GM21390 (cell line): ENCODE data around the gene ACAP3.

ENCODE experiments used
- ATAC-seq: cut with Tn5 transposase; IDR thresholded peaks from one replicate; pipeline ENCODE4 v1.9.1; 2021; ENCODE audit not compliant: unreplicated experiment

The ACAP3 gene

DNA sequence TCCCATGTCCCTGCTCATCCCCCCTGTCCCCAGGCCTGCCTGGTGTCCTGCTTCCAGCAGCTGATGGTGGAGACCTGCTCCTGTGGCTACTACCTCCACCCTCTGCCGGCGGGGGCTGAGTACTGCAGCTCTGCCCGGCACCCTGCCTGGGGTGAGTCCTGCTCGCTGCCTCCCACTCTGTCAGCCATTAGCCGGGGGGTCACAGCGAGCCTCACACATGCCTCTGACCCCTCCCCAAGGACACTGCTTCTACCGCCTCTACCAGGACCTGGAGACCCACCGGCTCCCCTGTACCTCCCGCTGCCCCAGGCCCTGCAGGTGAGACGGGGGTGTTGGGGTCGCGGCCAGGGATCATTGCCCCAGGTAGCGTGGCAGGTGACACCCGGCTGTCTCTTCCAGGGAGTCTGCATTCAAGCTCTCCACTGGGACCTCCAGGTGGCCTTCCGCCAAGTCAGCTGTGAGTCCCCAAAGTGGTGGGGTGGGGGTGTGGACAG is 17.4 kb downstream of the ACAP3 start:
- ATAC-seq: no peak

DNA sequence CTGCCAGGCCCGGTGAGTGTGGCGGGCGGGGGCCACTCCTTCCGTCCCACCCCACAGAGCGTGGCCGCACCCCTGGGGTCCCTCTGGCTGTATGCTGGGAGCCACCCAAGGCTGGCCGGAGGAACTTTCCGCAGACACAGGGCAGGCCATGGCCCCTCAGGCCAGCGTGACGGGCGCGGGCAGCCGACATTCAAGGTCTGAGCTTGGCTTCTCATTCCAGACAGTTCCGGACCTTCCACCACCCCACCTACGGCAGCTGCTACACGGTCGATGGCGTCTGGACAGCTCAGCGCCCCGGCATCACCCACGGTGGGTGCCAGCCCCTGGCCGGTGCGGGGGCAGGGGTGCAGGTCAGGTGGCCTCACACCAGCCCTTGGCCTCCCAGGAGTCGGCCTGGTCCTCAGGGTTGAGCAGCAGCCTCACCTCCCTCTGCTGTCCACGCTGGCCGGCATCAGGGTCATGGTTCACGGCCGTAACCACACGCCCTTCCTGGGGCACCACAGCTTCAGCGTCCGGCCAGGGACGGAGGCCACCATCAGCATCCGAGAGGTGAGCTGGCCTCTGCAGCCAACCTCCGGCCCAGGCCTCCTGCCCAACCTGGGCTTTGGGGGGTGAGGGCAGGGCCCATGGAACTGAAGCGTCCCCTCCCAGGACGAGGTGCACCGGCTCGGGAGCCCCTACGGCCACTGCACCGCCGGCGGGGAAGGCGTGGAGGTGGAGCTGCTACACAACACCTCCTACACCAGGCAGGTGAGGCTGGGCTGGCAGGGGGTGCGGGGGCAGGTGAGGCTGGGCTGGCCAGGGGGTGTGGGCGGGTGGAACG is 20.2 kb downstream of the ACAP3 start:
- ATAC-seq: no peak

DNA sequence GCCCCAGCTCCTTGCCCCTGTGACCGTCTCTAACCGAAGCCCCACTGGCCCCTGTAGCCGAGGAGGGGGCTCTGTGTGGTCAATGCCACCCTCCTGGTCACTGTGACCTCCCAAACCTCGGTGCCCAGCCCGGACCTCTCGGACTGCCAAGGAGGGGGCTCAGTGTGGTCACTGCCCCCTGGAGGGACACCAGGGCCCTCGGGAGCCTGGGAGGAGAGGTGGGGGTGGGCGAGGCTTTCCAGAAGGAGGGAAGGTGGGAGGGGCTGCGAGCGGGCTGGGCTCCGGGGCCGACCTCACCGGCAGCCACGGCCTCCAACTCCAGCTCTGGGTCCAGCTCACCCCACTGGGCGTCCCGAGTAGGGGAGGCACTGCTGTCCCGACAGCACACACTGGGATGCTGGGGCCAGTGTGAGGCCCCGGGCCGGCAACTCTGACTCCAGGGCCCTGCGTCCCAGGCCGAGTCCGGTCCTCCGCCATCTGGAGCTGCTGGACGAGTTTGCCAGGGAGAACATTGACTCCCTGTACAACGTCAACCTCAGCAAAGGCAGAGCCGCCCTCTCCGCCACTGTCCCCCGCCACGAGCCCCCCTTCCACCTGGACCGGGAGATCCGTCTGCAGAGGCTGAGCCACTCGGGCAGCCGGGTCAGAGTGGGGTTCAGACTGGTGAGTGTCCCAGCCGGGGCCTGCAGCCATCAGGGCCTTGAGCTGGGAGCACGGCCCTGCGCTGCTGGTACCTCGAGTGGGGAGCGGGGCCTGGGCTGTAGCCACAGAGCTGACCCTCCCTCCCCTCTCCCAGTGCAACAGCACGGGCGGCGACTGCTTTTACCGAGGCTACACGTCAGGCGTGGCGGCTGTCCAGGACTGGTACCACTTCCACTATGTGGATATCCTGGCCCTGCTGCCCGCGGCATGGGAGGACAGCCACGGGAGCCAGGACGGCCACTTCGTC is 21.1 kb downstream of the ACAP3 start:
- ATAC-seq: no peak

DNA sequence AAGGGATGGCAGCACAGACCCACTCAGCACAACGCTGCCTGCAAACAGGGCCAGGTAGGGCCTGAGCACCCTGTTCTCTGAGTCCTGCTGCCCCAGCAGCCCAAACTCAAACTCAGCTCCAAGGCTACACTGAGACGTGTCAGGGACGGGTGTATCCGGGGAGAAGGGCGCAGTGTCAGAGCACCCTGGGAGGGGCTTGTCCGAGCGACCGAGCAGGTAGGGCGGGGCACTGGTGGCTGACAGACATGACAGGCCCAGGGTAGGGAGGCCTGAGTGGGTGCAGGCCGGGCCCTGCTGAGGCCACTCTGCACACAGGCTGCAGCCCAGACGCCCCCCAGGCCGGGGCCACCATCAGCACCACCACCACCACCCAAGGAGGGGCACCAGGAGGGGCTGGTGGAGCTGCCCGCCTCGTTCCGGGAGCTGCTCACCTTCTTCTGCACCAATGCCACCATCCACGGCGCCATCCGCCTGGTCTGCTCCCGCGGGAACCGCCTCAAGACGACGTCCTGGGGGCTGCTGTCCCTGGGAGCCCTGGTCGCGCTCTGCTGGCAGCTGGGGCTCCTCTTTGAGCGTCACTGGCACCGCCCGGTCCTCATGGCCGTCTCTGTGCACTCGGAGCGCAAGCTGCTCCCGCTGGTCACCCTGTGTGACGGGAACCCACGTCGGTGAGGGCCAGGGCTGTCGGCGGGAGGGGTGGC is 22.0 kb downstream of the ACAP3 start:
- ATAC-seq: no peak

DNA sequence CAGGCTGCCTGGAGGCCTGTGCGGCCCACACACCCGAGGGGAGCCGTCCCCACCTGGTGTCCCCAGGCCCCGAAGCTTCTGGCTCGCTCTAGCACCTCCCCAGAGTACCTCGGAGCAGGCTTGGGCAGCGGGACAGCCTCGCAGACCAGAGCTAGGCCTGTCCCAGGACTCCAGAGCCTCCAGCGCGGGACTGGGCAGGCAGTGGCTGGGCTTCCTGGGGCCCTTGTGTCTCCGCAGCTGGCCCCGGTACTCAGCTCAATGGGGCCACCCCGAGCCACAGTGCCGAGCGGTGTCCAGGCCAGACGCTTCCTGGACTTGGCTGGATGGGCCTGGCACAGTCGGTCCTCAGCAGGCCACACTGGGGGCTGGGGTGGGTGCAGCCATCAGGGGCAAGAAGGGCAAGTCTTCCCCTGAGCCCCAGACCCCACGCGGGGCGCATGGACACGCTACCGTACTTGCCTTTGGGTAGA is 22.6 kb downstream of the ACAP3 start:
- no peak for ATAC-seq

DNA sequence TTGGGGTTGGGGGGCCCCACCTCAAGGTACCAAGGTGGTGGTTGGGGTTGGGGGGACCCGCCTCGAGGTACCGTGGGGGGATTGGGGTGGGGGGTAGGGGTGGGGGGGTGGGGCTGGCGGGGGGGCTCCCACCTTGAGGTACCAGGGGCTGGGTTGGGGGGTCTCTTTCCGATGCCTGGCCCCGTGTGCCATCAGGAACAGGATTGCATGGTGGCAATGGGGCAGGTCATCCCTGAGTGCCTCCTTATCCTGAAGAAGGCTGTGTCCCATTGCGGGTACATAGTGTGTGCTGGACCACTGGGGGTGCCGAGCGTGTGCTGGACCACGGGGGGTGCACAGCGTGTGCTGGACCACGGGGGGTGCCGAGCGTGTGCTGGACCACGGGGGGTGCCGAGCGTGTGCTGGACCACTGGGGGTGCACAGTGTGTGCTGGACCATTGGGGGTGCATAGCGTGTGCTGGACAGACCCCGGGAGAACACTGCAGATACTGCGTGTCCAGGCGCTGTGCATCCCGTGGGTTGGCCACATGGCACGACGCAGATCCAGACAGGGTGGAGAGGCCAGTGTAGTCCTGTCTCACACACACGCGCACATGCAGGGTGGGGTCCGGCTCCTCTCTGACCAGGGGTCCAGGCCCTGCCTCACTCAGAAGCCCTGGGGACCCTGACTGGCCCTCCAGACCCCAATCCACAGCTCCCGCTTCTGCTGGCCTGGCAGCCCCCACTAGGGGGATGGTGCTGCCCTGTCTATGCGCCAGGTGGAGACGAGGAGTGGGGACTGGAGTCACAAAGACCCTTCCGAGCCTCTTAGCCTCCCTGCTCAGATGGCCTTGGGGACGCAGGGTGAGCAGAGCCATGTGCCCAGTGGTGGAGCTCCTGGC is 23.3 kb downstream of the ACAP3 start:
- ATAC-seq: no peak

DNA sequence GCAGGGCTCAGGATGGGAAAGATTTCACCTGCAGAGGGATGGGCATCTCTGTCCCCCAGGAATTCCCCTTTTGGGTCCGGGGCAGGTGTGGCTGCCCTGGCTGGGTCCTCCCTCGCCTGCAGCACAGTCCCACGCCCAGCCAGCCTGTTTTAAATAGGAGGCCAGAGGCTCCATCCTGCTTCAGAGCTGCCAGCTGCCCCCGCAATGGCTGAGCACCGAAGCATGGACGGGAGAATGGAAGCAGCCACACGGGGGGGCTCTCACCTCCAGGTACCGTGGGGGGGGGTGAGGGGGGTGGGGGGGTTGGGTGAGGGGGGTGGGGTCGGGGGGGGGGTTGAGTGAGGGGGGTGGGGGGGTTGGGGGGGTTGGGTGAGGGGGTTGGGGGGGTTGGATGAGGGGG is 23.9 kb downstream of the ACAP3 start:
- no peak for ATAC-seq

DNA sequence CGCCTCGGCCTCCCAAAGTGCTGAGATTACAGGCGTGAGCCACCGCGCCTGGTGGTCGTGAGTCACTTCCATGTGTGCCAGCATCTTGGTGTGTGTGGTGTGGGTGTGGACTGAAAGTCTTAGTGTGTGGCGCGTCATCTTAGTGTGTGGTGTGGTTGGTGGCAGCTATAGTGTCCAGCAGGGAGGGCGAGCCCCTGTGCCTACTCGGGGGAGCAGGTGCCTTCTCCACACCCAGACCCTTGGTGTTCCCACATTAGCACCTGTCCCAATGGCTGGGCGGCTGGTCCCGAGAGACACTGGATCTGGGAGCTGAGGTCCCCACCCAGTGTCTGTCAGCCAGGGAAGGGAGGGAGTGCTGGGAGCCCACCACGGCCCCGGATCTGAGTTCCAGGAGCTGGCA is 24.7 kb downstream of the ACAP3 start:
- ATAC-seq: no peak

DNA sequence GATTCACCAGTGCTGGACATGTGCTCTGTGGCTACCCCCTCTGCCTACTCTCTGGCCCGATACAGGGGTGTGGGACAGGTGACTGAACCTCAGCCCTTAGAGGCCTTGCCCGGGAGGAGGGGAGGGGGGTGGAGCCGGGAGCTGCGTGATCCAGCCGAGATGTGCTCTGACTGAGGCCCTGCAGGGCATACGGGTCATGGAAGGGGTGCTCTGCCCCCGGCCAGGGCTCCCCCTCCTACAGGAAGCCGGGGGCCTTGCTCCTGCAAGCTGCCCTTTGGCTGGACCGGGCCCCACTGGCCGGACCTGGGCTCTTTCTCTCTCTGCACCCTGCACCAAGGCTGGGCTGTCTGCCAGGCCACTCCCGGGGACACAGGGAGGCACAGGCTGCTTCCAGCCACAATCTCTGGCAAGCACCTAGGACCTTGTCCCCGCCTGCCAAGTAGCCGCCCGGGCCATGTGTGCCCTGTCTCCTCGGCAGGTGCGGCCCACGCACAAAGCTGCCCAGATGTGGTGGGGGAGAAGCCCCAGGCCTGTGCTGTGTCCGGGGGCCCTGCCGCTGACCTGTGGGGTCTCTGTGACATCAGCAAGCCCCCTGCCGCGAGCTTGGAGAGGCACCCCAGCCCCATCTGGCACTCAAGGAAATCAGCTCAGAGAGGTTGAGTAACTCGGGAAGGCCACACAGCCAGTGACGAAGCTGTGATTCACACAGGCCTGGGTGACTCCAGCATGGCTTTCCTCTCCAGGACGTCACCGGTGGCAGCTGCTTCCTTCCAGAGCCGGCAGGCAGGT is 26.0 kb downstream of the ACAP3 start:
- ATAC-seq: no peak

DNA sequence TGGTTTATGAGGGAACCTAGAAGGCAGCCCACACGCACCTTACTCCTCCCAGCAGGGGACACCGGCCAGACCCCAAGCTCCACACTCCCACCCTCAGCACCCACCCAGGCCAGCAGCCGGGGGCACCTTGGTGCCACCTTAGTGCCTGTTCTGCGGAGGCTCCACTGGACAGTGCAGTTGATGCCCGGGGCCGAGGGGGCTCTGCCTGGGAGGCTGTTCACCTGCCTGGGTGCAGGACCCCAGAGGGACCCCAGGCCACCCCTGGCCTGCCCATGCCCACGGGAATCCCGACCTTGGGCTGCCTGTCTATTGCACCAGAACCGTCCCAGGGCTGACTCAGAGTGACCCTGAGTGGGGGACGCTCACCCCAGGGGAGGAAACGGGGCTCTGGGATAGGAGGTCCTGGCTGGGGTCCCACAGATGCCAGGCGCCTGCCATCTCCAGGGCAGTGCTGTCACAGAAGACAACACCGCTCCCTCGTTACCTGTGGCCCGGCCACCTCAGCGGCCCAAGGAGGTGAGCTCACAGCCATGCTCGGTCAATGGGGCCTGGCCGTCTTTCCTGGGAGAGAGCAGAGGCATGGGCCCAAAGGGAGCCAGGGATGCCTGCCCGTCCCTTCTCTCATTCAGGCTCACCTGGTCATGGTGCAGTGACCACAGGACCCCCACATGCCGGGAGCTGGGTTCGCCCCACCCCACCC is 26.8 kb downstream of the ACAP3 start:
- no peak for ATAC-seq

DNA sequence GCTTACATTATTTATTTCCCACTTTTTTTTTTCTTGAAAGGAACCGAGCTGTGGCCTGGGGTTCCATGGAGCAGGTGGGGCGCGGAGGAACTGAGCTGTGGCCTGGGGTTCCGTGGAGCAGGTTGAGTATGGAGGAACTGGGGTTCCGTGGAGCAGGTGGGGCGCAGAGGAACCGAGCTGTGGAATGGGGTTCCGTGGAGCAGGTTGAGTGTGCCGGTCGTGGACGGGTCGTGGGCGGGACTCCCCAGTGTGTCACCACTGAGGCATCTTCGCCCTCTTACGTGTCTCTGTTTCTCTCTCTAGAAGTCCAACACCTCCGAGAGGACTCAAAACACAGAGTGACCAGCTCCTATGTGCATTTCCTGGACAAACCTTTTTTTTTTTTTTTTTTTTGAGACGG is 28.7 kb downstream of the ACAP3 start:
- ATAC-seq: no peak

DNA sequence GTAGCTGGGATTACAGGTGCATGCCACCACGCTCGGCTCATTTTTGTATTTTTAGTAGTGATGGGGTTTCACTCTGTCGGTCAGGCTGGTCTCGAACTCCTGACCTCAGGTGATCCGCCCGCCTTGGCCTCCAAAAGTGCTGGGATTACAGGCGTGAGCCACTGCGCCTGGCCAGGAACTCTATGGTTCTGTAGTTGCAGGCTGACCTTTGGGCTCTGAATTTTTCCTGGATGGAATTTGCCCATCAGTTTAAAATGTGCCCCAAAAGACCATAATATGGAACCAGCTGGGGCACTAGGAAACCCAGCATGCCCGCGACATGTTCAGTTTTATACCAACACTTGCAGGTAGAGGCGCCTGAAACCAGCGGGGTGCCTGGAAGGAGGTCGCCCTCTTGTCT is 29.1 kb downstream of the ACAP3 start:
- no peak for ATAC-seq

DNA sequence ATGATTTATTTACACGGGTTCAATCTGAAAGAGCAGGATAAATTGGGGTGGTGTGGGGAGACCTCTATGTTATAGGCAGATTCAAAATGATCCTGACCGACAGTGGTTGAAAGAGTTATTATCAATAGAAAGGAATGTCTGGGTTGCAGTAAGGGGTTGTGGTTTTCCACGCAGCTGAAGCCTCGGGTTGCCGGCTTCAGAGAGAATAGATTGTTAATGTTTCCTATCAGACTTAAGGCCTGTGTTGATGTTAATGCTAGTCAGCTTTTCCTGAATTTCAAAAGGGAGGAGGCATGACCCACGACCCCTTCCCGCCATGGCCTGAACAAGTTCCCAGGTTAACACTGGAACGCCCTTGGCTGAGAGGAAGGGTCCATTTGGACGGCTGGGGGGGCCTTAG is 31.9 kb downstream of the ACAP3 start:
- ATAC-seq: no peak

DNA sequence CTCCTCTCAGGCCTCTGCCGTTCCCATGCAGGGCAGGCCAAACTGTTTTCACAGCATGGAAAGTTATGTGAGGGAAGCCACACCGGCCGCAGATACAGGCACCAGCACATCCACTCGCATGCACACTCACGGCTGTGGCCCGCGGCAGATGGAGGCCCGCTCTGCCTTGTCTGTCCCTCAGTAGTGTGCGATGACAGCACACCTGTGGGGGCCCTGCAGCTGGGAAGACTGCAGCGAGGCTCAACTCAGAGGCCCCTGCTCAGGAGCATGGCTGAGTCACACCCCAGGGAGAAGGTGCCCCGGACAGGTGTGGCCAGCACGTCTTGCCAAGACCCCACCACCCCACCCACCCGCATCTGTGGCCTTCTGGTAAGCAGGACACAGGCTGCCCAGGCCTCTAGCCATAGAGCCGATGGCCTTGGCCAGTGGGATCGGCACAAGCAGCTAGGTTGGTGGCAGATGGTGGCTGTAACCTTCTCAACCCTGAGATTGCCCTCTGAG is 32.7 kb downstream of the ACAP3 start:
- no peak for ATAC-seq

DNA sequence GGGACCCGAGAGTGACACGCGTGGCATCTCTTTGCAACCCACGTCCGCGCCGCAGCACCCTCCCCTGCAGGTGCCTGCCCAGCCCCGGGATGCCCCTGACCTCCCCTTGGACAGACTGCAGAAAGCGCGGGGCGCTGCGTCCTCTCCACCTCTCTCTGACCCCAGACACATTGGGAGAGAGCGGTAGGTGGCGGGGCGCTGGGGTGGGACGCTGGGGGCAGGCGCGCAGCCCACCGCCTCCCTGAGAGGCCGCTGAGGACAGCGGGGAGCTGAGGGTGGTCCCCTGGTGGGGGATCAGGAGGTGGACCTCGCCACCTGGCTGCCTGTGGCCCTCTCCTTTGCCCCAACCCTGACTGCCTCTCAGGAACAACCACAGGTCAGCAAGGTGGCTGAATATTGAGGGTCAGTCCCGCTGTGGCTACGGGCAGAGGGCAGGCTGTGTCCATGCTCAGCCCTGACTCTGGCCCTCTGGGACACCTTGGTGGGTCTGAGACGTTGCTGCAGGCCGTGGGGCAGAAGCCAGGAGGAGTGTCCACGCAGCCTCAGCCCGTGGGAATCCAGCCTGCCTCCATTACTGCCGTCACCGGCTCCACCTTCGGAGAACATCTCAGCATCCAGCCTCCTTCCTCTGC is 33.3 kb downstream of the ACAP3 start:
- ATAC-seq: no peak

DNA sequence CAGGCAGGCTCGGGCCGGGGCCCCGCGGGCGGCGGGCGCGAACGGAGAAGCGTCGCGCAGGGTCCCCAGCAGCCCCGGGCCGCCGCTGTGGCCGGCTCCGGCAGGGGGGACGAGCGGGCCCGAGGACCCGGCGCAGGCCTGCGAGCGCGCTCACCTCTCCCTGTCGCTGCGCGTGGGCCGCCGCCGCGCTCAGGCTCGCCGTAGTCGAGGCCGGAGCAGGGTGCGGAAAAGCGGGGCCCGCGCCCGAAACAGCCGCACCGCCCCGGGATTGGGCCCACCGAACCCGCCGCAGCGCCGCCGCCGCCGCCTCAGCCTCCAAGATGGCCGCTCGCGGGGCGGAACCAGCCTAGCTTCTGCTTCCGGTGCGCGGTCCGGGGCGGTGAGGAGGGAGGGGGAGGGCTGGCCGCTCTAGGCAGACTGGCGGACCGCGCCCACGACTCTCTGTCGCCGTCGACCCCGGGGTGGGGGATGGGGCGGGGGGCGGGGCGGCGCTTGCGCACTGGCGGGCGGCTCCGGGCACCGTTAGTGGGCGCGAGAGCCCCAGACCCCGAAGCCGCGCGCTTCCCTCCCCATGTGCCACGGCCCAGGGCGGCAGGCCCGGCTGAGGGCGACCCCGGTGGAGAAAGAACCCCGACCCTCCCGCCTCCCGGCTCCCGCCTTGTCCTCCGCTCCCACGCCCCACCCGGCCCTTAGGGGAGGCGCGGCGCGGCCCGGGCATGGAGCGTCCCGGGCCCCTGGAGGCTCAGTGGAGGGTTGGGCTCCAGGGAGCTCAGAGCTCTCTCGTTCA is 34.0 kb downstream of the ACAP3 start, which contains the start of gene UBE2J2:
TSS of gene UBE2J2 (minus strand) at position 343 of the 787 bp plus-strand sequence. CDS start 5,862 bp downstream, outside the sequence.
- peak; percentile 82 for ATAC-seq

DNA sequence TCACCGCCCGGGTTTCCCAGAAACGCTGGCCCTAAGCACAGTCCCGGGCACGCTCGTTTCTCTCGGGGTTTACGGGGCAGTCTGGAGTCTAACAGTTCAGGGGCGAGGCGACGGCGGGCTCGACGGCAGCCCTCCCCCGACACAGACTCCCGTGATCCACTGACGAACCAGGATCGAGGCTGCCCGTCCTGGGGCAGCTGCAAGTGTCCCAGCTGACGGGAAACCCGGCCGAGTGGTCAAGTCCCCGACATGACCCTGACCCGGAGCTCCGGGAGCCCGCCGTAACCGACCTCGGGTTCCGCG is 34.6 kb downstream of the ACAP3 start:
- ATAC-seq: no peak
